ENCODE data around the gene BUD13.
"Not testable (repeated sequence)": the region's sequence is repeated elsewhere in the genome, so short reads cannot be mapped to it uniquely, and the experiment has no call there.

BUD13 gene, protein sequence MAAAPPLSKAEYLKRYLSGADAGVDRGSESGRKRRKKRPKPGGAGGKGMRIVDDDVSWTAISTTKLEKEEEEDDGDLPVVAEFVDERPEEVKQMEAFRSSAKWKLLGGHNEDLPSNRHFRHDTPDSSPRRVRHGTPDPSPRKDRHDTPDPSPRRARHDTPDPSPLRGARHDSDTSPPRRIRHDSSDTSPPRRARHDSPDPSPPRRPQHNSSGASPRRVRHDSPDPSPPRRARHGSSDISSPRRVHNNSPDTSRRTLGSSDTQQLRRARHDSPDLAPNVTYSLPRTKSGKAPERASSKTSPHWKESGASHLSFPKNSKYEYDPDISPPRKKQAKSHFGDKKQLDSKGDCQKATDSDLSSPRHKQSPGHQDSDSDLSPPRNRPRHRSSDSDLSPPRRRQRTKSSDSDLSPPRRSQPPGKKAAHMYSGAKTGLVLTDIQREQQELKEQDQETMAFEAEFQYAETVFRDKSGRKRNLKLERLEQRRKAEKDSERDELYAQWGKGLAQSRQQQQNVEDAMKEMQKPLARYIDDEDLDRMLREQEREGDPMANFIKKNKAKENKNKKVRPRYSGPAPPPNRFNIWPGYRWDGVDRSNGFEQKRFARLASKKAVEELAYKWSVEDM

DNA sequence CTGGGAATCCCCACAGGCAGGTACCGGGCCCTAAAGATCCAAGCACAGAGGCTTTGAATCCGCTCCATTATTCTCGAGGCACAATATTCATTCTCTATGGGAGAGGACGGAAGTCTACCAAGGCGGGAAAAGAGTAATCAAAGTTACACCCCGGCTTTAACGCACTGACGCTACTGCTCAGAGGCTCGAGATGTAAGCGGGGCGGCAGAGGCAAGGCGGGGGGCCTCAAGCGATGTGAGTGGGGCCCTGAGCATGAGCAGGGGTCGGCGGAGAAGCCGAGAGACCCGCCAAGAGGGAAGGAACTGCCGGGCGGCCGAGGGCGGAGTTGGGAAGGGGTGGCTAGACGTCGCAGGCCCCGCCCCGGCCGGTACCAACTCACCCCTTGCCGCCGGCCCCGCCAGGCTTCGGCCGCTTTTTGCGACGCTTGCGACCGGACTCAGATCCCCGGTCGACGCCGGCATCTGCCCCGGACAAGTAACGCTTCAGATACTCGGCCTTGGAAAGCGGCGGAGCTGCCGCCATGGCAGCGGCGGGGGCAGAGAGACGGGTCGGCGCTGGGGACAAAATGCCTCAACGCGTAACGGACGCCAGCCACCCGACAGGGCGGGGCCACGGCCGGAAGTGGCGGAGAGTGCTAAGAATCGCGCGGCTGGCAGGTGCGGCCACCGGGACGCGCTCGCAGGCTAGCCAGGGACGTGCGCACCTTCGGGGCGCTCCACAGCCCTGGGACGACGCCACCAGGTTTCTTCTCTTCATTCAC lies at the start of gene BUD13:
BUD13 (minus strand) TSS at position 545 of the 760 bp plus-strand sequence; CDS start at position 522, 23 bp downstream.
- DNase-seq (ENCODE audit: low spot score), result peak; percentile 79

- no peak for DNase-seq (ENCODE audit: low spot score)
Measured at GRCh38 chr11:116822575-116822974, 49.8 kb upstream of the BUD13 start.

DNA sequence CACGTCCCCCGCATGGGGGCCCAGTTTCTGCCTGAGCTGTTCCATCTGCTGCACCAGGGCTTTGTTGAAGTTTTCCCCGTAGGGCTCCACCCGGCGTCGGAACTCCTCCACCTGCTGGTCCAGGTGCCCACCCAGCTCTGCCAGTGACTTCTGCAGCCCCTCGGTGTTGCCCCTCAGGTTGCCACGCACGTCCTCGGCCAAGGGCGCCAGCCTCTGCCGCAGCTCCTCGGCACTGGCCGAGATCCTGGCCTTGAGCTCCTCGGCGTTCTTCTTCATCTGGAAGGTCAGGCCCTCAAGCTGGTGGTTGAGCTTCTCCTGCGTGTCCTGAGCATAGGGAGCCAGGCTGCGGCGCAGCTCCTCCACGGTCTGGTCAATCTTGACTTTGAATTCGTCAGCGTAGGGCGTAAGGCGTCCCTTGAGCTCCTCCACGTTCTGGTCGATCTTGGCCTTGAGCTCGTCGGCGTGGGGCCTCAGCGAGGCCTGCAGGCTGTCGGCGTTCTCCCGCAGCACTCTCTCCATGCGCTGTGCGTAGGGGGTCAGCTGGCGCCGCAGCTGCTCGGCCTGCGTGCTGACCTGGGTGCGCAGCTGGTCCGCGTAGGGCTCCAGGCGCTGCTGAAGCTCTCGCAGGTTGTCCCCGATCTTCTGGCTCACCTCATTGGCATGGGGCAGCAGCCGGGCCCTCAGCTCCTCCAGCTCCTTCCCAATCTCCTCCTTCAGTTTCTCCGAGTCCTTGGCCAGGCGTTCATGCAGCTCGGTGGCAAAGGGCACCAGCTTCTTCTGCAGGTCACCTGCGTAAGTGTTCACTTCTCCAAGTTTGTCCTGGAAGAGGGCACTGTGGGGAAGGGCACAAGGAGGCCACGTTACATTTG lies 48.5 kb upstream of the BUD13 start:
- no peak for DNase-seq (ENCODE audit: low spot score)

DNA sequence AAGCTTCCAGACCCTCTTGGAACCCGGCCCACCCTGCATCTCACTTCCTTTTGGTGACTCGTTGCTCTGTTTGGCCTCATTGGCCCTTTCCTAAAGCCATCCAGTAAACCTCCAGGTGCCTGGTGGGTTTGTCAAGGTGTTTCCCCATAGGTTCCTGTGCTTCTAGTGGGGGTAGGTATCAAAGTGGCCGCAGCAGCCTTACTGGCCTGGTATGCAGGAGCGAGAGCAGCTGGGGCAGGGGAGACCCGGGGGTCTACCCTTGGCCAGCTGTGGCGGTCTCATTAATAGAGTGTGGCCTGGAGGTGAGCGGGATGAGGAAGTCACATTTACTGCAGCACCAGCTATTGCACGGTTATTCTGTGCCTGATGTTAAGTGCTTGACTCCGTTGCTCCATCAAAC lies 46.3 kb upstream of the BUD13 start:
- DNase-seq (ENCODE audit: low spot score), result no peak

DNA sequence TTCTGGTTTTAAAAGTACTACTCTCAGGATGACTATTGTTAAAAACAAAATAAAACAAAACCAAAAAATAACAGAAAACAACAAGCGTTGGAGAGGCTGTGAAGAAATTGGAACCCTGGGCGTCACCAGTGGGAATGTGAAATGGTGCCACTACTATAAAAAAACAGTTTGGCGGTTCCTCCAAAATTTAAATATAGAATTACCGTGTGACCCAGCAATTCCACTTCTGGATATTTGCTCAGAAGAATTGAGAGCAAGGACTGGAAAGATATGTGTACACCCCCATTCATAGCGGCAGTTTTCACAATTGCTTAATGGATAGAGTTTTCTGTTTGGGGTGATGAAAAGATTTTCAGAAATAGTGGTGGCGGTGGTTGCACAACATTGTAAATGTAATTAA lies 41.7 kb upstream of the BUD13 start:
- no peak for DNase-seq (ENCODE audit: low spot score)

- no peak for DNase-seq (ENCODE audit: low spot score)
Measured at GRCh38 chr11:116813781-116814471, 41.1 kb upstream of the BUD13 start.

DNA sequence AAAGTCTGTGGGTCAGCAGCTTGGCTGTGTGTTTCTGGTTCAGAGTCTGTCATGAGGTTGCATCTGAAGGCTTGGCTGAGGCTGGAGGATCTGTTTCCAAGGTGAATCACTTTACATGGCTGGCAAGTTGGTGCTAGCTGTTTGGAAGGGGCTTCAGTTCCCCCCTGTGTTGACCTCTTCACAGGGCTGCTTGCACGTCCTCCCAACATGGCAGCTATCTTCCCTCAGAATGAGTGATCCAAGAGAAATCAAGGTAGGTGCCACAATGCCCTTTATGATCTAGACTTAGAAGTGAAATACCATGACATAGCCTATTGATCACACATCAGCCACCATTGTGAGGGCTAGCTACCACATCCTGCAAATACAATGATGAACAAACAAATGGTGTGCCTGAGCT lies 40.4 kb upstream of the BUD13 start:
- DNase-seq (ENCODE audit: low spot score), result no peak

DNA sequence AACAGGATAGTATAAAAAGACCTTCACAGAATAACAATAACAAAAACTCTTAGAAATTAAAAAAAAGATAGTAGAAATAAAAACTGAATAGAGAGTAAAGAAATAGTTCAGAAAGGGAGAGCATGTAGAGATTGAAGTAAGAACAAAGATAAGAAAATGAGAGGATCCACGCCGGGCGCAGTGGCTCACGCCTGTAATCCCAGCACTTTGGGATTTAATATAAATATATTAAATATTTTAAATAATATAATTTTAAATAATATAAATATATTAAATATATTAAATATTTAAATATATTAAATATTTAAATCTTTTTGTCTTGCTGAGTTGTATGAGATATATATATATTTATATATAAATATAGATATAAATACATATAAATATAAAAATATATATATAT lies 39.3 kb upstream of the BUD13 start:
- DNase-seq (ENCODE audit: low spot score), result no peak

GRCh38 chr11:116811194-116811593 lies 38.4 kb upstream of the BUD13 start:
- no peak for DNase-seq (ENCODE audit: low spot score)

GRCh38 chr11:116808262-116809175 lies 35.7 kb upstream of the BUD13 start:
- no peak for DNase-seq (ENCODE audit: low spot score)

GRCh38 chr11:116807601-116808261 lies 34.9 kb upstream of the BUD13 start:
- no peak for DNase-seq (ENCODE audit: low spot score)

DNA sequence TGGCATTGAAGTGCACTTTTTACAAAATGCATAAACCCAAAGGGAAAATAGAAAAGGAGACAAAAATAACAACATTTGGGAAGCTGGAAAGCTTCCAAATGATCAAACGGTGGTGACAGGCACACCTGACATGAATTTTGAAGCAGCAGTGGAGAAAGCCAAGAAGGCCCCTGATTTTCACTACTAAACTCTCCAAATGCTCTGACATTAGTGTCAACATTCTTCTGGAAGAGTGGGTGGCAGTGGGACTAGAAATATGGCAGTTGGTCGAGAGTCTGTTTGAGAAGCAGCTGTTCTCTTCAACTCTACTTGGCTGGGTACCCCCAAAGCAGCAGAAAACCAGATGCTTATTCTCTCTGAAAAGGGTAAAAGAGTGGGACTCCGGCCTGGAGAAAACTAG lies 31.2 kb upstream of the BUD13 start:
- no peak for DNase-seq (ENCODE audit: low spot score)

- DNase-seq (ENCODE audit: low spot score), result not testable (repeated sequence)
Measured at GRCh38 chr11:116801662-116802061, 28.9 kb upstream of the BUD13 start.

DNA sequence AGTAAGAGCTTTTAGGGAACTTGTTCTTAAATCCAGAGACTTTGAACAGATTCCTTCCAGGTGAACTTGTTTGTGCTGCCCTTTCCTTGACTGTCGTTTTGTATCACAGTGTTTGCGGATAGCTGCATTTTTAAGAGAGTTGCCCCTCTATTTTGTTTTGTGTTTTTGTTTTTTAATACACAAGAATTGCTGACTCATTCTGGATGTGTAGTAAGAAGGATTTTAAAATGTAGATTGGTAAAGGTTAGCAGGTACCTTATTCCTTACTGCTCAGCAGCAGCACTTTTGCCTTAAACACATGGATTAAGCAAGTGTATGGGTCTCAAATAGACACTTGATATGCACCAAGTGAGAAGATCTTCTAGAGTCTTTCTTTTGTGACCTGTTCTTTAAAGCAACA lies 27.8 kb upstream of the BUD13 start:
- DNase-seq (ENCODE audit: low spot score), result no peak

DNA sequence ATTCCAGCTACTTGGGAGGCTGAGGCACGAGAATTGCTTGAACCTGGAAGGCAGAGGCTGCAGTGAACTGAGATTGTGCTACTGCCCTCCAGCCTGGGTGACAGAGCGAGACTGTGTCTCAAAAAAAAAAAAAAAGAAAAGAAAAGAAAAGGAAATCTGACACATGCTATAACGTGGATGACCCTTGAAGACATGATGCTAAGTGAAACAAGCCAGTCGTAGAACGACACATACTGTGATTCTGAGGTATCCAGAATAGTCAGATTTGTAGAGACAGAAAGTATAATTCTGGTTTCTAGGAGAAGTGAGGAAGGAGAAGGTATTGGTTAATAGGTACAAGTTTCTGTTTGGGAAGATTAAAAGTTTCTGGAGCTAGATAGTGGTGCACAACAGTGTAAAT lies 25.6 kb upstream of the BUD13 start:
- no peak for DNase-seq (ENCODE audit: low spot score)

- no peak for DNase-seq (ENCODE audit: low spot score)
Measured at GRCh38 chr11:116797816-116798215, 25.0 kb upstream of the BUD13 start.

- no peak for DNase-seq (ENCODE audit: low spot score)
Measured at GRCh38 chr11:116796548-116796947, 23.8 kb upstream of the BUD13 start.

- DNase-seq (ENCODE audit: low spot score), result no peak
Measured at GRCh38 chr11:116794851-116795250, 22.1 kb upstream of the BUD13 start.

DNA sequence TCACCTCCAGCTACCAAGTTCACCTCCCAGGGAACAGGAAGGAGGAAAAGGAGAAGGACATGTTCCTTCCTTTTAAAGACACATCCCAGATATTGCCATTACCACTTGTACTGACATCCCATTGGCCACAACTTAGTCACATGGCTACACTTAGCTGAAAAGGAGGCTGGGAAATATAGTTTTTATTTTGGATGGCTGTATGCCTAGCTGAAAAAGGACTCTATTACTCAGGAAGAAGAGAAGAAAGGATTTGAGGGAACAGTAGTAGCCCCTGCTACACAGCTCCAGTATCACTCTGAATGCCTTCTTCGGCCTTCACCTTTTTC lies 20.9 kb upstream of the BUD13 start:
- DNase-seq (ENCODE audit: low spot score), result no peak

Data from COLO829 (cell line).